GM19035 (cell line): ENCODE measurements around the gene ASTN1.

Experiments used
- ATAC-seq: cut with Tn5 transposase; IDR thresholded peaks from one replicate; pipeline ENCODE4 v1.9.1; 2021; ENCODE audit not compliant: unreplicated experiment

ASTN1 gene

GRCh38 chr1:176934370-176934769, 230.1 kb downstream of the ASTN1 start:
- ATAC-seq, result no peak

- ATAC-seq, result no peak
These were observed 232.1 kb downstream of the ASTN1 start for GRCh38 chr1:176932114-176933104.

DNA sequence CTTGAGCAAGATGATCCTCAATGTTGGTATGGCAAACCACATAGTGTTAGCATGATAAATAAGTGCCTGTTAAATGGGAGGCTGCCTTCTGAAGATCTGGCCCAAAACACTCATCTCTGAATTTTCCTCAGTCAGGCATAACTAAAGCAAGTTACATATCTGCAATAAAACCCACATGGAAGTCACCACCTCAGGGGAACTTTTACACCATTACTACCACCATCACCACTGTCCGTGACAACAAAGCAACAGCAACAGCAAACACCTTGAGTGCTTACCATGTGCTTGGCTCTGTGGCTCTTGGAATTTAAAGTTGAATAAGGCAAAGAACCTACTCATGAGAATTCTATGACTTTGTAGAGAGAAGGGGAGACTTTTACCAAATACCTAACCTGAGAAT, 233.0 kb downstream of the ASTN1 start:
- ATAC-seq, result no peak

DNA sequence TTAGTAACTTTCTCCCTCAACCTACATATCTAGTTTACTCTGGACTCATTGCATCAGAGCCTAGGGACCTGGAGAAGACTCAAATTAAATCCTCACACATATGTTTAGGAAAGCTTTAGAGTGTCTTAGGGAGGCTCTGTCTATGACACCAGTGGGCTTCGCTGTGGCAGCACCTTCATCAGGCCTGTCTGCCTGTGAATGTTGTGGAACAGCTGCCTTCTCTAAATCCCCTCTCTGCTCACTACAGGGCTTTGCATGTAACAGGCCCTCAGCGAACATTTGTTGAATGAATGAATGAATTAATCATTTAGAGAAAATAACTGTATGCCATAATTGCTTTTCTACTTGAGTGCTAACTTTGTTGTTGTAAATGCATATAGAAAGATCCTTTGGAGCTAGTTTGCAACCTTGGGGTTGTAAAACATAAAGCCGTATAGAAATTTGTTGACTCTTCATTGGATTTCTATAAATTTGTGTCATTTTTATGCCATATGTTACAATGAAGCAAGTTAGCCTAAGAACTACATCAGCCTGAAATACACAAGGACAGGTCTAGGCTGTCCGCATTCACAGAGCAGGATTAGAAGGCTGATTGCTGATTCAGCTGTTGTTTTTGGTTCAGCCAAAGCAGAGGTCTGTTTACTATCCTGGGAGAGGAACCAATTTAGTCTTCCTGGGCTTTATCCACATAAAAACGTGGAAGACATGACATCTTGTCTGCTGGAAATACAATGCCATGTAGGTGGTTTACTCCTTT, 238.0 kb downstream of the ASTN1 start:
- ATAC-seq, result no peak

- ATAC-seq, result no peak
These were observed 239.3 kb downstream of the ASTN1 start for GRCh38 chr1:176925223-176925622.

DNA sequence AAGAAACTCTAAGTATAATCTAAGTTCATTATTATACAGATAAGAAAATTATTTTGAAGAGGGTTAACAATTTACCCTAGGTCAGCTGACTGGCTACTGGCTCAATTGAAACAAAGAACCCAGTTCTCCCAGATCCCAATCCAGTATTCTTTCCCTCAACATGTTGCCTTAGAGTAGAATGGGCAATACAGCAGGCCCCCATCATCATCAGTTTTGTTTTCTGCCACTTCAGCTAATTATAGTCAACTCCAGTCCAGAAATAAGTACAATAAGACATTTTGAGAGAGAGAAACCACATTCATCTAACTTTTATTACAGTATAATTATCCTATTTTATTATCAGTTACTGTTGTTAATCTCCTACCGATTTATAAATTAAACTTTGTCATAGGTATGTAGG, 241.2 kb downstream of the ASTN1 start:
- ATAC-seq, result no peak

DNA sequence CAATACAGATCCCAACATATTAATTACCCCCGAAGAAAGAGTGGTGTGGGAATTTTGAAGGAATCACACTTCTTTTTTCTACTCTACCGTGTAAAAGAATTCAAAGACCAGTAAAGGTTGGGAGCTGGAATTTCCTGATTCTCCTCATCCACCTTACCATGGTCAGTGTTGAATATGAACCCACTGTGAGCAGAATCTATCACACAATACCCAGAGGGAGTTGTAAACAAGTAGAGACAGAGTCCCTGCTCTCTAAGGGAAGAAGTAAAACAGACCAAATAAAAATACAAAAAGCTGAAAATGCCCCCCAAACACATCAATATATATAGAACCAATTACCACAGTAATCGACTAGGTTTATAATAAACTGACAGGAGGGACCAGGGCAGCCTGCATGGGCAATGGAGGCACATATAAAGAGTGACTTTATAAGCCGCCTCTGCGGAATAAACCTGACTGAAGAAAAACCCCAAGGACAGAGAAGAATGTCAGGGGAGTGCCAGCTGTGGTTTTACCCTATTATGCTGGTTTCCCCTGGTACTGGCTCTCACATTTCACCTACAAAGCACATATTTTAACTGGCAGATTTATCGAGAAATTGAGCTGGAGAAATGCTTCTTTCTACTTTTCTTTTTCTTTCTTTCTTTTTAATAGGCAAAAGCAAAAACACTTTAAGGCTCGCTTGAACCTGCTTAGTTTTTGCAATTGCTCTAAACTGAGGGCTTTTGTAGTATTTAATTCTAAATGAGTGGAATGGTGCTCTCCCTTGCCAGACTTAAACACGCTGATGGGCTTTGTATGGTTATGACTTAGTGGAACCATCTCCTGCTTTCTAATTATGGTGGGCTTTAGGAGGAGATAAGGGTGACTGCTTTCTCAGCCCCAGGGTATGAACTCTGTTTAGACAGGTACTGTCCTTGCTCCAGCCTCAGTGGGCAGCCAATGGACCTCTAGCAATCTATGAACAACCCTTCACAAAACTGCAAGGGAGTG, 244.8 kb downstream of the ASTN1 start:
- ATAC-seq, result no peak

DNA sequence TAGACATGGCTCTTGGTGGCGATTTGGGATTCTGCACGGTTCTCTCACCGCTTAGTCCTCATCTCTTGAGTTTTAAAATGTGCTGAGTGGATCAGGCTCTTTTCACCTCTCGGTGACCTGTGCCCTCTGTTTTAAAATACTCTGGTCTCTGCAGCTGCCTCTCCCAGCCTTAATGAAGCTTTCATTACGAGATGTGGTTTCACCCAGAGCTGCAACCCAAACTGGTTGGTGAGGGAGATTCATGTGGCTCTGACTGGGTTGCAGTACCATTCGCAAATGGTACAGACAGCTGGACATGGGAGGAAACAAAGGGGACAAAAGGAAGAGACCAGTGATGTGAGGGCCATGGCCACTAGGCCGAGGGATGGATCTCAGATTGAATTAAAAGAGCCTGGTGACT, 258.9 kb downstream of the ASTN1 start:
- no peak for ATAC-seq

- no peak for ATAC-seq
These were observed 260.3 kb downstream of the ASTN1 start for GRCh38 chr1:176904057-176904751.

DNA sequence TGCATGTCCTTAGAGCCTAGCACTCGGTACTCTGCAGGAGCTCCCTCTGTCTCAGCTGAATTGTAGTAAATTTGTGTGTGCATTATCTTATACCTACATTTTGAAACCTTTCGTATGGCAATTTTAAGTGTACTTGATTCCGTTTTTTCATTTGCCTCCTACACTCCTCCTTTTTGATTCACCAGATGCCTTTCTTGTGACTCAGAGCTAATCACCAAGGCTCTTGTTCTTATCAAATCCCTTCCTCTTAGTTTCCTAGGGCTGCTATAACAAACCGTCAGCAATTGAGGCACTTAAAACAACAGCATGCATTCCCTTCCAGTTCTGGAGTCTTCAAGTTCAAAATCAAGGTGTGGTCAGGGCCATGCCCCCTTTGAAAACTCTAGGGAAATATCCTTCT, 261.0 kb downstream of the ASTN1 start:
- no peak for ATAC-seq

- ATAC-seq, result no peak
These were observed 265.2 kb downstream of the ASTN1 start for GRCh38 chr1:176899321-176899720.

DNA sequence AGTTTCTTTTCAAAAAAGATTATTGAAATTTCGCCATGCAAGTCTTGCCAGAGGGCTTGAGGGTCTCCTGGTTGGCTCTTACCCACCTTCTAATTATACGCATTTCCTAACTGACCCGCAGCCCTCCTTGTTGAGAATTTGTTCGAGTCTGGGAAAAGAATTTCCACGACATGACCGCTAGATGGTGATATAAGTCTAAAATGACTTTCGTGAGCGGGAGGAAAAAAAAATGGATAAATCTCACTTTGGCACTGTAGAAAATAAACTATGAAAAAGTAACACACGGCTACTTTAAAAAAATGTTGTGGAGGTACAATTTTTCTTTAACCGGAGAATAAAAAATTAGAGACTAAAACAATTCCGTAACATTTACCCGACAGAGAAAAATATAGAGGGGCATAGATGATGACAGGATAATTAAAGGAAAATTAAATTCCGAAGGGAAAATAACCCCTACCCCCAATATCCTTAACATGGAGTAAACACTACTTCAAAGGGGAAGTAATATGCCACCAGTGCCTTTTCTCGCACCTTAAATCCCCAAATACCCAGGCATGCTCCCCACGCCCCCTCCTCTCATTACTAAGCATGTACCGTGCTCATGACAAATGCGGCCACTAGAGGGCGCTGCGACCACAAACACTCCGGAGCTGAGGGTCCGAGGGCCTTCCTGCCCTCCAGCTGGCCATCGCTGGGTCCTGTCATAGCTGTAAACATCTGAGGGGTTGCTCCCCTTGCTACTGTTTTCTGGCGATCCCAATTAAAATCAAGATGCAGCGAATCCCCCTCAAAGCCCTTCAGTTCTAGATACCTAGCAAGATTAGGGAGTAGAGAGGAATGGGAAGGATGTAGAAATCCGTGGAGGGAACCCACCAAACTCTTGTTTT, 266.9 kb downstream of the ASTN1 start:
- no peak for ATAC-seq

GRCh38 chr1:176896216-176896615, 268.3 kb downstream of the ASTN1 start:
- ATAC-seq, result no peak

DNA sequence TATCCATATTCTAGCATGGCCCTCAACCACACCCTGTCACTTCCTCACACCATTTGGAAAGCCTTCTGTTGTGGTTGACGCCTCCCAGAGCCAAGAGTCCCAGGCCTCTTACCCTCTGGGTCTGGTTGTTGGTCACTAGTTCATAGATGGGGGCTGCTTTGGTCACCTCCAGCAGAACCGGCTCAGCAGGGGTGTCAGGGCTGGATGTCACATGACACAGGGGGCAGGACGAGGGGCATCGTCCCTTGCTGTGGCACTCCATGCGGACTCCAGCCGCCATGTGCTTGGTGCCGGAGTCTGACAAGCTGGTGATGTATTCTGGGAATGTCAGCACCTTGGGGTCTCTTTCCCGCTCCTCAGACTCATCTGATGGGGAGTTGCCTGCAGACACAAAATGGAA, 270.1 kb downstream of the ASTN1 start:
- no peak for ATAC-seq

DNA sequence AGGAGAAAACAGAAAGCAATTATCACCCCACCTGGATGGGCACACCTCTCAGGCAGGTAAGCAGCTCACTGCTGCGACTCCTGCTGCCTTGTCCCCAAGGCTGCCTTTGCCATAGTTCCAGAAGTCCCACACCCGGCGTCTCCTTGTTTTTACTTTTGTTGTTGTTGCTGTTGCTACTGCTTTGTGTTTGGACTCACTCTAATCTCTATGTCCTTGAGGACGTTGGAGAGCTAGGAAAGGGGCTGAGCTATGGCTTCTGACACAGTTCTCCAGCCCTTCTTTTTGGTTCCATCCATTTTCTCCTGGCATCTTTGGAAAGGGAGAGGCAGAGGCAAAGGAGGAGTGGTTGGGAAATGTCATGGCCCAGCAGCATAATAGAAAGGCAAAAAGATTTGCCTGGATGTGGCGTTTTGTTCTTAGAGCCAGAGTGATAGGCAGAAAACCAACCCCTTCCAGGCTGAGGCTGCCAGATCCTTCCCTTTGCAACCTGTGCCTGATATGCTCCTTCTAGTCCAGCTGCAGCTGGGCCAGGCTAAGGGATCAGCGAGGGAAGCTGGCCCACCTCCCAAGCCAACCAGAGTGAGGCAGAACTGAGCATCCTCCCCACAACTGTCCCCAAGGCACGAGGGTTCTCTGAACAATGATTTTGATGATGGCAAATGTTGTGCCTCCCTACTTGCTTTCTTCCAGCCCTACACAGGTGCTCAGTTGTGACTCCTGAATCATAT, 270.7 kb downstream of the ASTN1 start:
- no peak for ATAC-seq

DNA sequence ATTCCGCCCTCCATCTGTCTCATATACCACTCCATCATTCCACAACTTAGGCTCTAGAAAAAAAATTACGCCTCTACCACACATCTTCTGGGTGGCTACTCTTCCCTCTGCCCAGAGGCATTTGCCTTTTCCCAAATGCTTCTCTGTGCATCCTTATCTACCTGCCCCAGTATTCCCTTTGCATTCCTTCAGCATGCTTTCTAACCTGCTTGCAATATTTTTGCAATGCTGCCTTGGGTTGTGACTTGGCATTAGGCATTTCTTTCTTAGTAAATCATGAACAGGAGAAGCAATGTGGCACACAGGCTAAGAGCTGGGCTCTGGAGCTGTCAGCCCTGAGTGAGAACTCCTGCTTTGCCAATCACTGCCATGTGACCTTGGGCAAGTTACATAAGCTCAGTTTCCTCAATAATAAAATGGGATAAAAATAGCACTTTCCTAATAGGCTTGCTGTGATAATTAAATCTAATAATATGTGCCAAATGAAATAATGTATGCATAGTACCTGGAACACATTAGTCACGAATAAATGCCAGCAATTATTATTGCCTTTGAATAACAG, 276.0 kb downstream of the ASTN1 start:
- no peak for ATAC-seq

DNA sequence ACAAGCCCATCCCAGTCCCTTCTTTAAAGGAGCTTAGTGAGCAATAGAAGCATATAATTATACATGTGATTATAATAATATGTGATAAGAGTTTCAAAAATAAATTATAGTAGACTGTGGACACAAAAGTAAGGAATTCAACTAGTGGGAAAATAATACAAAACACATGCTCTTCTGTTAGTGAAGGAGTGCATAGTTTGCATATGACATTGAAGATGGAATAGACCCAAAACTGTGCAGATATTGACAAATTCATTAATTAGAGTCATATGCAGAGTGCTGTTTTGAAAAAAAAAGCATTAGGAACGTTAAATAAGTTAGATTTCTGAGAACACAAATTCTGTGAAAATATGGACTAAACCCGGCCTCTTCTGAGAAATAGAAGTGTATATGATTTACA, 278.8 kb downstream of the ASTN1 start:
- ATAC-seq, result no peak

DNA sequence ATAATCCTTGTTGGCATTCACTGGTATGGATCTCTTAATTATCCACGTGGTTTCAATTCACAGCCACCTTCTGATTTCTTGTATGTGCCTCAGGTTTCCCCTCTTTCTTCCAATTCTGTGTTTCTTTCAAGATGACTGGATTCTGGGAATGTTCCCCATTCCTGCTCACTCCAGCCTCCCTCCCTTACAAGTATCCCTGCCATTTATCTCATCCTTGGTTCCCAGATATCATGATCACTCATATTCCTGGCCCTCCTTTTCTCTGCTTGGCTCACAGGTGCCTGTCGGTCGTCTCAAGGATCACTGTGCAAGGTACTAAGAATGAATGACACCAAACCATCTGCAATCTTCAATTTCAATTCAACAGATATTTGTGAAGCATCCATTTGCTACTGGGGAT, 279.2 kb downstream of the ASTN1 start:
- no peak for ATAC-seq
